G401.6 (cell line): ENCODE measurements around the gene TAS2R31.
A peak's percentile ranks its signal among the peaks of the same experiment; 100 is the strongest.
"Not testable (repeated sequence)": the region's sequence is repeated elsewhere in the genome, so short reads cannot be mapped to it uniquely, and the experiment has no call there.

Experiments
- FAIRE-seq: peaks from 2 replicates; lab custom pipeline; 2012; peaks lifted over from hg19 to GRCh38; lab: Jason Lieb, UNC

Gene TAS2R31, protein sequence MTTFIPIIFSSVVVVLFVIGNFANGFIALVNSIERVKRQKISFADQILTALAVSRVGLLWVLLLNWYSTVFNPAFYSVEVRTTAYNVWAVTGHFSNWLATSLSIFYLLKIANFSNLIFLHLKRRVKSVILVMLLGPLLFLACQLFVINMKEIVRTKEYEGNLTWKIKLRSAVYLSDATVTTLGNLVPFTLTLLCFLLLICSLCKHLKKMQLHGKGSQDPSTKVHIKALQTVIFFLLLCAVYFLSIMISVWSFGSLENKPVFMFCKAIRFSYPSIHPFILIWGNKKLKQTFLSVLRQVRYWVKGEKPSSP

DNA sequence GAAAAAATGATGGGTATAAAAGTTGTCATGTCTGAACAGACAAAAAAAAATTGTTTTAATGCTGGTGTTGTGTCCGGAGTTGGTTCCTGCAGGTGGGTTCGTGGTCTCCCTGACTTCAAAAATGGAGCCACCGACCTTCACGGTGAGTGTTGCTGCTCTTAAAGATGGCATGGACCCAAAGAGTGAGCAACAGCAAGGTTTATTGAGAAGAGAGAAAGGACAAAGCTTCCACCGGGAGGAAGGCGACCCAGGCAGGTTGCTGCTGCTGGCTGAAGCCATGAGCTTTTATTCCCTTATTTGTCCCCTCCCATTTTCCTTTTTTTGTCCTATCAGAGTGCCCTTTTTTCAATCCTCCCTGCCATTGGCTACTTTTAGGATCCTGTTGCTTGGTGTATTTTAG is at the start of gene TAS2R31:
Gene TAS2R31 (minus strand): TSS at position 101 of the 400 bp plus-strand sequence. CDS start 72 bp downstream, at position 29.
- FAIRE-seq: no peak

DNA sequence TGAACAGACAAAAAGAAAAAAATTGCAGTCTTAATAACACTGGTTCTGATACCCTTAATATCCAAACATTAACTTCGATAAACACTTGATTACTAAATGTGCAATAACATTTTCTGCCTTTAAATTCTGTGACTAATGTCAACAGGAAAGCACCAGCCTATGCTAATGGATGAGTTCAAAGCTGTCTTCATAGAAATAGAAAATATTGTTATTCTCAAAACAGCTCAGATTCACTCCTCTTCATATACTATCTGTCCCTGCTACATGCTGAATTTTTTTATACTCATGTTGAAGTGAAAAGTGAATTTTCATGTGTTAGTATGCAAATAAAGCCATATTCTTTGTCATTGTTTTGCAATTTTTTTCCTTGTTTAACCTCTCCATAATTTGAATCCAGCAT is 47.0 kb upstream of the TAS2R31 start:
- no peak for FAIRE-seq

DNA sequence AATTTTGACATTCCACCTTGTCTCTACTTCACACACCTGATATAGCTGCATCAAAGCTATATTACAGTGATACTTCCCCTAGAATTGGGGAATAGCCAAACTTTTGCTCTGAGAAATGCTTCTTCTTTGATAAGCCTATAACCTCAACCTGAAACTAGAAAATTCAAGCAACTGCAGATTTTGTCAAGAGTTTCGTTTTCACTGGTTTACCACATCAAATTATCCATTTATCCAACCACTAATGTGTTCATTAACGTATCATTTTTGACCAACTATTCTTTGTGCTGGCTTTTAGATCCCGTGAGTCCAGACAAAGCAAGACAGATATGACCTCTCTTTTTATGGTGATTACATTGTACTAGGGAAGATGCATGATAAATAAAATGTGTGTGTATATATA is 44.4 kb upstream of the TAS2R31 start:
- FAIRE-seq: no peak

DNA sequence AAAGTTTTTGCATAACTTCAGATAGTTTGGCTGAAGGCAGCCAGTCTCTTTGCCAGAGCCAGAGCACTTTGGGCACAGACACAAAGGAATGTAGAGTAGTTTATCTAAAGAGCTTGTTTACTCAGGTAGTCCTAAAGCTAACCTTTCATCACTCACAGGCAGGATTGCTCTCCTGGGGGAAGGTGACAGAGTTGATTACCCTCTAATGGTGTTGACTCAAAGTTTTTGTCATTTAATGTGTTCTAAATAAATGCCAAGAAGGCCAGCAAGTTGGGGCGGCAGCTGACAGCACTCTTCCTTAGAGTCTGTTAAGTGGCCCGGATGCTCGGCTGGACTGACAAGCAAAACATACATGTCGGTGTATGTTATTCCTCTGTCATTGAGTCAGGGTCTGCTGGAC is 40.2 kb upstream of the TAS2R31 start:
- FAIRE-seq: no peak

DNA sequence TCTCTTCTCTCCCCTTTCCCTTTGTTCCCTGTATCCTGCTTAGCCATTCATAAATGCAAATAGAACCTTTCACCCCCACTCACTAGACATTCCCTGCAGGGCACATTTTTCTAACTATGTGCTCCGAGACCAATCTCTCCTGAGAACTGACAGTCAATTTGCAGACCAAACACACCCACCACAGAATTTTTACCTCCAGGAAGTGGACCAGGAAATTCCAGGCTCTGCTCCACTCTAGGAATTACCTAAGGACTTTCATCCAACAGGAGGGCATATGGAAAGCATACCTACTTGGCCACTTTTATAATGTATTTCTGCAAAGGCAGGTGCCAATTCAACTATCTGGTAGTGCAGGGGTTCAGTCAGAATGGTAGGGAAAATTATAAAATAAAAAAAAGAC is 39.8 kb upstream of the TAS2R31 start:
- FAIRE-seq: no peak

DNA sequence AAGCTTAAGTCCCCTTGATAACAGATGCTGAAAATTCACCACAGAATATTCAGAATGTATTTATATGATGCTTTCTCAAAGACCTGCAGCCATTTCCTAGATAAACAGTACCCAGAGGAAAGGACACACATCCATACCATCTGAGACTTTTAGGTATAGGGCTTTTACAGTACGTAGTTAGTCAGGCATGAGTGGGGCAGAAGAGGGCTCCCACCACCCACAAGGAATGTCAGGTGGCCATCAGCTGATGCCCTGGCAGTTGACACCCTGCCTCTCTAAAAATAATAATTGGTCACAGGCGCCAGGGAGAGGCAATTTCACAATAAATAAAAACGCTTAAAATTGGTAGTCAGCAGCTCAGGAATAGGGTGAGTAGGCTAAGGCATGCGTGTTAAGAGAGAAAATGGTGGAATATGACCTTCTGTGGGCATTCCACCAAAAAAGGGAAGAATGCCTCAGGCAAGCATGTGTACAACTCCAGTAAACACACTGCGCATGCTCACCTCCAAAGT is 38.7 kb upstream of the TAS2R31 start:
- no peak for FAIRE-seq

DNA sequence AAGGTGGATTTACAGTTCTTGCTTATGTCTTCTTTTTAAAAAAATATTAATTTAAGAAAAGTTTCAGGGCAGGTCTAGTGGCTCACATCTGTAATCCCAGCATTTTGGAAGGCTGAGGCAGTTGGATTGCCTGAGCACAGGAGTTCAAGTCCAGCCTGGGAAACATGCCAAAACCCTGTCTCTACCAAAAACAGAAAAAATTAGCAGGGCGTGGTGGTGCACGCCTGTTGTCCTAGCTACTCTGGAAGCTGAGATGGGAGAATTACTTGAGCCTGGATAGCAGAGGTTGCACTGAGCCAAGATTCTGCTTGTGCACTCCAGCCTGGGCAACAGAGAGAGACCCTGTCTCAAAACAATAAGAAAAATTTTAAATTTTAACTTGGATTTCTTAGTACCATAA is 36.3 kb upstream of the TAS2R31 start:
- no peak for FAIRE-seq

DNA sequence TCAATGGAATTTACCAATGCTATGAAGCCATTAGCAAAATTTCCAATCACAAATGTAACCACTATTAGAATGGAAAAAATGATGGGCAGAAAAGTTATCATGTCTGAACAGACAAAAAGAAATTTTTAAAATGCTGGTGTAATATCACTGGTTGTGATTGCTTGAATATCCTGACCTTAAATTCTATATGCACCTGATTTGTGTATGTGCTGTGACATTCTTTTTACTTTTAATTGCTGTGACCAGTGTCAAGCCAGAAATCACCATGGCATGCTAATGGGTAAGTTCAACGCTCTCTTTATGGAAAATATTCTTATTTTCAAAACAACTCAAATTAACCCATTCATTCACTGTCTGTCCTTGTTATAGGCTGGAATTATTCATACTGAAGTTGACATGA is 31.0 kb upstream of the TAS2R31 start, which contains the start of gene TAS2R46:
Gene TAS2R46 (minus strand): TSS at position 101 of the 400 bp plus-strand sequence. CDS start 0 bp downstream, at position 101.
- FAIRE-seq: not testable (repeated sequence)

DNA sequence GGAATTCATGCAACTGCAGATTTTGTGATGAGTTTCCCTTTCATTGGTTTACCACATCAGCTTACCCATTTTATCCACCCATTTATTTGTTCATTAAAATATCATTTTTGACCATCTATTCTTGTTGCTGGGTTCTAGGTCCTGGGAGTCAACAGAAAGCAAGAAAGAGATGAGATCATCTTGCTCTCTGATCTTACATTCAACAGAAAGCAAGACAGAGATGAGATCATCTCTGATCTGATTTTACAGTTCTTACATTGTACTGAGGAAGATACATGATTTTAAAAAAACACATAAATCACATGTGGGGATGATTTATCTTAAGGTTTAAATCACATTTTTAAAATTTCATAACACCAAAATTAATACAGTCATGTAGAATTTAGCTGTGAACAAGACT is 28.6 kb upstream of the TAS2R31 start:
- FAIRE-seq: no peak

DNA sequence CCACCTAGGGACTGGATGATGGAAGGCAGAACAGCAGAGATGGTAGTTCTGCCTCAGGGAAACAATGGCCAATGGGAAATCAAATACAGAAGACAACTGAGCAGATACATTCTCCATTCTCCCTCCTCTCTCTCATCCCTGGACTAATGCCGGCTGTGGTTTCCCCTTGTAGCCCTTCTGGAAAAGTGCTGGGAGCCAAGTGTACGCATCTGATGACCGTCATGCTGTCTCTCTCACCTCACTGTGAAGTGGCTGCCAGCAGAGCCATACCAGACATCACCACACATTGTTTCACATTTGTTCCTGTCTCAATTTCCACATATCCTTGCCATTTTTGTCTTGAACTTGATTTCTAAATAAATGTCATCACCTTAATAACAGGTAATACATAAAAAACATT is 27.8 kb upstream of the TAS2R31 start:
- FAIRE-seq: no peak

DNA sequence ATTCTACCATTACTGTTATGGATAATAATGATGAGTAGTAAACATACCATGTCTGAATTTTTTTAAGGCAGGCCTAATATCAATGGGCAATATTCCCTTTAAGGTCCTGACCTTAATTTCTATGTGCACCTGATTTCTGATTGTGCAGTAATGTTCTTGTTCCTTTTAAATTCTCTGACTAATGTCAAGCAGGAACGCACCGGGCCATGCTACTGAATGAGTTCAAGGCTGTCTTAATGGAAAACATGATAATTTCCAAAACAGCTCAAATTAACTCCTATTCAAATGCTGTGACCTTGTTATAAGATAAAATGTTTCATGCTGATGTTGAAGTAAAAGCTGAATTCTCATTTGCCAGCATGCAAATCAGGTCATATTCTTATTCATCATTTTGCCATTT is 24.1 kb upstream of the TAS2R31 start:
- FAIRE-seq: no peak

DNA sequence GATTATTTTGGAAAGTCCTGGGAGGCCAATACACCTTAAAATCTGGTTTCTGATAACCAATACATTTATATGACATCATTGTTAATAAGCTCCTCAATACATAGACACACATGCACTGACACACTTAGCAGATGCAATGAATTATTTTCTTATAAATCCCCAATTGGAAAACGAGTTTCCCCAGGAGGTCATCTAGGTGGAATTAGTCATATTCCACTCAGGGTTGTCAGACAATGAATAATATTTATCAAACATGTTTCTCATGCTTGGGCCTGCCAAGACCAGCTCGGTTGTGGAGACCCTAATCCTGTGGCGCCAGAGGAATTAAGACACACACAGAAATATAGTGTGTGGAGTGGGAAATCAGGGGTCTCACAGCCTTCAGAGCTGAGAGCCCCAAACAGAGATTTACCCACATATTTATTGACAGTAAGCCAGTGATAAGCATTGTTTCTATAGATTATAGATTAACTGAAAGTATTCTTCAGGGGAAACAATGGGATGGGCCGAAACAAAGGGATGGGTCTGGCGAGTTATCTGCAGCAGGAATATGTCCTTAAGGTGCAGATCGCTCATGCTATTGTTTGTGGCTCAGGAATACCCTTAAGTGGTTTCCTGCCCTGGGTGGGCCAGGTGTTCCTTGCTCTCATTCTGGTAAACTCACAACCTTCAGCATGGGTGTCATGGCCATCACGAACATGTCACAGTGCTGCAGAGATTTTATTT is 18.8 kb upstream of the TAS2R31 start:
- FAIRE-seq: not testable (repeated sequence)

DNA sequence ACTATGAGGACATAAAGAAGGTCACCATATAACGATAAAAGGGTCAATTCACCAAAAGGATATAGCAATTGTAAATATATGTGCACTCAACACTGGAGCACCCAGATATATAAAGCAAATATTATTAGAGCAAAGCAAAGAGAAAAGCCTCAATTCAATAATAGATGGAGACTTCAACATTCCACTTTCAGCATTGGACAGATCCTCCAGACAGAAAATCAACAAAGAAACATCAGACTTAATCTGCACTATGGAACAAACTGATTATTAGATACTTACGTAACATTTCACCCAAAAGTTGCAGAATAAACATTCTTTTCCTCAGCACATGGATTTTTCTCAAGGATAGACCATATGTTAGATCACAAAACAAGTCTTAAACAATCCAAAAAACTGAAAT is 10.2 kb upstream of the TAS2R31 start:
- peak; percentile 15 for FAIRE-seq

DNA sequence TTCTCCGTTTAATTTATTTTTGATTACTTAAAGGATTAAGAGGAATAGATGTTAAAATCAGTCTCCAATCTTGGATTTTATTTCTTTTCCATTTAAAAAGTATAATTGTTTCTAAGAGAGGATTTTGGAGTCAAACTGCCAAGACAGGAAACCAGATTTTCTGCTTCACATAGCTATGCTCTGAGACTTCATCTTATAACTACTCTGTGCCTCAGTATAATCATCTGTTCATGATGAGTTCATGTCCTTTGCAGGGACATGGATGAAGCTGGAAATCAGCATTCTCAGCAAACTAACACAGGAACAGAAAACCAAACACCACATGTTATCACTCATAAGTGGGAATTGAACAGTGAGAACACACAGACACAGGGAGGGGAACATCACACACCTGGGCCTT is 9.0 kb upstream of the TAS2R31 start:
- no peak for FAIRE-seq

DNA sequence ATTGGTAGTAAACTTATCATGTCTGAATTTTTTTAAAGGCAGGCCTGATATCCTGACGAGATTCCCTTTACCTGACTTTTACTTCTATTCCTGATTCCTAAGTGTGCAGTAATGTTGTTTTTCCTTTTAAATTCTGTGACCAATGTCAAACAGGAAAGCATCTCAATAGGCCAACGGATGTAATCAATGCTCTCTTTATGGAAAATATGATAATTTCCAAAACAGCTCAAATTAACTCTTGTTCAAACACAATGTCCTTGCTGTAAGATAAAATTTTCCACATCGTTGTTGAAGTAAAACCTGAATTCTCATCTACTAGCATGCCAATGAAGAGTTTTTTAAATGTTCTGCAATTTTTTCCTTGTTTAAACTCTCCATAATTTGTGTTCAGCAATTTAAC is 8.0 kb upstream of the TAS2R31 start:
- no peak for FAIRE-seq

DNA sequence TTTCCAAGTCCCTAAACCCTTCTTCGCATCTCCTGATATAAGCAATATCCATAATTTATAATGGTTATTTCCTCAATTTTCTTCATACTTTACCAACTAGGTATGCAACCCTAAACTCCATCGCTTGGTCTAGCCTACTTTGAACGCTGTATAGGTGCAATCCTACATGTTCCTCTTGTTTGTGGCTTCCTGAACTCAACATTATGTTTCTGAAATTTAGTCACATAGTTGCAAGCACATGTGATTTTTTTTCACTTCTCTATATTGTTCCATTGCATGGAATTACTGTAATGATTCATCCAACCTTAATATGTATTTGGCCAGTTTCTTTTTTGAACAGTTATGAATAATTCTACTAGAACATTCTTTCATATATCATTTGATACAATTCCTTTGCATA is 2.8 kb upstream of the TAS2R31 start:
- not testable (repeated sequence) for FAIRE-seq

DNA sequence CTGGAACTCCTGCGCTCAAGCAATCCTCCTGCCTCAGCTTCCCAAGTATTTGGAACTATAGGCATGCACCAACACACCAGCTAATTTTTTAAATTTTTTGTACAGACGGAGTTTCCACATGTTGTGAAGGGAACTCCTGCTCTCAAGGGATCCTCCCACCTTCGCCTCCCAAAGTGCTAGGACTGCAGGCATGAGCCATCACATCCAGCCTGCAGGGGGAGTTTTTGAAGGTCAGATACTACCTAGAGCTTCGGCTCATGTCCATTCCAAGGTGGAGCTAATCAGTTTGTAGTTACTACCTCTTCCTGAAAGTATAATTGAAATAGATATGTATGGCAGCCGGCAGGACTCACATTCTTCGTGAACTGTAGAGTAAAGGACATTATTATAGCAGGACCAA is 5.1 kb downstream of the TAS2R31 start:
- FAIRE-seq: no peak

DNA sequence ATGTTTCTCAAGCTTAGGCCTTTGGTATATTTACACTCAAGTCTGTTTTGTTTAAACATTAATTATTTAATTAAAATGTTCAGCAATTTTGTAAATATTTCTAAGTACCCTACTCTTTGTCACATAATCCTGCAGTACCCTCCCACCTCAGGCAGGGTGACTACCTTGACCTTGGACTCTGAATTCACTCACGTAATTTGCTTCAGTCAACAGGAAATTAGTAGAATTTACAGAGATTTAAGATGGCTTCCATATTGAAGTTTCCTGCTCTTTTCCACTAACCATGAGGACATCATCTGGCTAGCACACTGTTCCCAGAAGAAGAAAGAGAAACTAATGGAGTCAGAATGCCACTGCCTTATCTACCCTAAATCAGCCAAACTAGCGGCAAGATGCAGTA is 7.8 kb downstream of the TAS2R31 start:
- FAIRE-seq: no peak

DNA sequence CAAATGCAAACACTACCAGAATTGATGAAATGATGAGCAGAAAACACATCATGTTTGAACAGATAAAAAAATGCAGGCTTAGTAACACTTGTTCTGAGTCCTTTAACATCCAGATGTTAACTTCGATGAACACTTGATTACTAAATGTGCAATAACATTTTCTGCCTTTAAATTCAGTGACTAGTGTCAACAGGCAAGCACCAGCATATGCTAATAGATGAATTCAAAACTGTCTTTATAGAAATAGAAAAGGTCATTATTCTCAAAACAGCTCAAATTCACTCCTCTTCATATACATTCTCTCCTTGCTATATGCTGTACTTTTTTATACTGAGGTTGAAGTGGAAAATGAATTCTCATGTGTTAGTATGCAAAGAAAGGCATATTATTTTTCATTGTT is 8.7 kb downstream of the TAS2R31 start, which contains the start of gene TAS2R19:
Gene TAS2R19 (minus strand): TSS at position 101 of the 400 bp plus-strand sequence. CDS start 49 bp downstream, at position 52.
- FAIRE-seq: no peak

DNA sequence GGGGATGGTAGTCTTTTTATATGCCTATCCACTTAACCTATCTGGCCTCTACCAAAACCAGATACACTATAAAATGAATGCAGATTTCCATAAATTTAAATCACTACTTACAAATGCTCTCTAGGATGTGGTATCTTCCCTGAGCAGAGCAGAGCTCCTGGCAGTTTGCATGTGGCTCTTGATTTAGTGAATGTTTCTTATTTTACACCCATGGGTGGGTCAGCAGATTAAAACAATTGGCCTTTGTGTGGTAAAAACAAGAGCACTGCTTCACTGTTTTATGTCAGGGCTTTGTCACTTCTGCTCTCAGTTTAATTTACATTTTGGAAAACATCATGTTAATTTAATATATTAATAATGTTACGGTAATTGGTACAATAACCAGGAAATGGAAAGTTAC is 14.3 kb downstream of the TAS2R31 start:
- peak; percentile 8 for FAIRE-seq

DNA sequence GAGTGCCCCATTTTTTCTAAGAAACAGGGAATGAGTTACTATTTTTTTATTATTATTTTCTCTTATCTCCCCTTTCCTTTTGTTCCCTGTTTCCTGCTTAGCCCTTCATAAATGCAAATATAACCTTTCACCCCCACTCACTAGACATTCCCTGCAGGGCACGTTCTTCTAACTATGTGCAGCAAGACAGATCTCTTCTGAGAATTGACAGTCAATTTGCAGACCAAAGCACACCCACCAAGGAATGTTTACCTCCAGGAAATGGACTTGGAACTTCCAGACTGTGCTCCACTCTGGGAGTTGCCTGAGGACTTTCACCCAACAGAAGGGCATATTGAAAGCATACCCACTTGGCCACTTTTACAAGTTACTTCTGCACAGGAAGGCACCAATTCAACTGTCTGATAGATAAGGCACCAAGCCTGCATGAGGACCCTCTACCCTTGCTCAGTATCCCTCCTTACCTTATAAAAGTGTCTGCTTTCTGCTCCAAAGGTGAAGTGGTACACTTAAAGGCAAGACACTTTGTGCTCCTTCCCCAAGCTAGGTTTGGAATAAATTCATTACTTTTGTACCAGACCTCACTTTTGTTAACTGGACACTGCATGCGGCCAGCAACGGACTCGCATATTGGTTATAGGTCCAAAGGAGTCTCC is 15.3 kb downstream of the TAS2R31 start:
- no peak for FAIRE-seq

DNA sequence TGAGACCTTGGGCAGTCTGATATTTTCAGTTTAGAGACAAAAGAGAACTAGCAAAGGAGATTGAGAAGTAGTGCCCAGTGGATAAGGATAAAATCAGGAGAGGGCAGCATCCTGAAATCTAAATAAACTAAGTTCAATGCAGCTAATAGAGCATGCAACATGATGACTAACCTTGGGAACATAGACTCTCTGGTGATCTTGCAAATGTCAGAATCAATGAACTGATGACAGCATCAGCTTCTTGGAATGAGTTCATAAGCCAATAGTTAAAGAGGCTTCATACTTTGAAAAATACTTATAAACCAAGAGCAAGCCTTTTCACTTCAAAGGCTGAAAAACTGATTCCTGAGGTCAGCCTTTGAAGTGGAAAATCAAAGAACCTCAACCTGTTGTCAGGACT is 17.0 kb downstream of the TAS2R31 start:
- FAIRE-seq: no peak

DNA sequence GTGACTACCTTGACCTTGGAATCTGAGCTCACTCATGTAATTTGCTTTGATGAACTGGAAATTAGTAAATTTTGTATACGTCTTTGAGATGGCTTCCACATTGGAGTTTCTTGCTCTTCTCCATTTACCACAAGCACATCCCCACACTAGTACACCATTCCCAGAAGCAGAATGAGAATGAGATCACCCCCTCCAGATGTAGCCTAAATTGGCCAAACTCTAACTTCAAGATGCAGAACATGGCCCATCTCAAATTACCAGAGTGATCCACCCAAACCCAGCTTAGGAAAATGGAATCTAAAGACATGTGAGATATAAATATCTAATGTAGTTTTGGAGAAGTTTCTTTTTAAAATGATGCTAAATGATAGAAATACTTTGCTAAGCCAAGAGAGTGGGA is 23.6 kb downstream of the TAS2R31 start:
- FAIRE-seq: no peak
